Loucy (cell line): ENCODE data around the gene REXO5.

Source experiments
- CTCF ChIP-seq: fragments of 200-600 bp; sonication (generic); conservative IDR thresholded peaks from 2 replicates; pipeline ENCODE4 v1.5.1; 2014; ENCODE audit warnings: mild to moderate bottlenecking, antibody characterized with exemption, low read length
- EZH2phosphoT487 ChIP-seq: fragments of 200-600 bp; IDR thresholded peaks from 2 replicates; pipeline ENCODE4 v1.6.1; 2018; ENCODE audit warnings: antibody characterized with exemption, mild to moderate bottlenecking, moderate library complexity, borderline replicate concordance

DNA sequence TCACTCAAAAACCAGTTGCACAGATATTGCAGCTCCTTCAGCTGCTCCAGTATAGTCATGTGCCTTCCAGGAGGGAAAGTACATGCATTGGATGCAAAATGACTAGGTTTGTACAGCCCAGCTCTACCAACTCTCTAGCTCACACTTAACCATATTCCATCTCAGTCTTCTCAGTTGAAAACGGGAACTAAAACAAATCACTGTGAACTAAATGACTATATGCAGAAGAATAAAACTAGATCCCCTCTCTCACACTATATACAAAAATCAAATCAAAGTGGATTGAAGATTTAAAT lies 69.0 kb downstream of the REXO5 start:
- TF ChIP-seq CTCF, result no peak
- no peak for TF ChIP-seq EZH2phosphoT487
